GM21381 (cell line): Measurements from ENCODE around the gene GPANK1.

Source experiments
- ATAC-seq: cut with Tn5 transposase; IDR thresholded peaks from one replicate; pipeline ENCODE4 v1.9.1; 2021; ENCODE audit warnings: mild to moderate bottlenecking, moderate library complexity; ENCODE audit not compliant: unreplicated experiment

The GPANK1 gene

DNA sequence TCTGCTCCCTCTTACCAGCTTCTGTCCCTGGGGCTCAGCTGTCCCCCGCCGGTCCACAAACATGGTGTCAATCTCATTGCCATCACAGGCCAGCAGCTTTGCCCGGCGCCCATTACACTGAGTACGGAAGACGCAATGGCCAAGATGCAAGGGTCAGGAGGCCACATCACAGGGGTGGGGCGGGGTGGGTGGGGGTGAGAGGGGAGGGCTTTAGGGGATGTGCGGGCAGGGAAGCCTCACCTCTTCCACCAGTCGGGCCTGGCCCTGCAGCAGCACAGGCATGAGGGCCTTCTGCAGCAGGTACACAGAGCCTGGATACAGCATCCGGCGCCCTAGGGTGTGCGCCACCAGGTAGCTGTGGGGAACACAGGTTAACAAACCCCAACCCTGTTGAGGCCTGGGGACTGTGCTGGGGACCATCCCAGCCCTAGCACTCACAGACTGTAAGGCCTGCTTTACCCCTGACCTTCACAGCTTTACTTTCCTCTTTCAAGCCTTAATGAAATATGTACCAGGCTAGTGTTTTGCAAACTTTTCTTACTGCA, 26.8 kb upstream of the GPANK1 start:
- no peak for ATAC-seq

DNA sequence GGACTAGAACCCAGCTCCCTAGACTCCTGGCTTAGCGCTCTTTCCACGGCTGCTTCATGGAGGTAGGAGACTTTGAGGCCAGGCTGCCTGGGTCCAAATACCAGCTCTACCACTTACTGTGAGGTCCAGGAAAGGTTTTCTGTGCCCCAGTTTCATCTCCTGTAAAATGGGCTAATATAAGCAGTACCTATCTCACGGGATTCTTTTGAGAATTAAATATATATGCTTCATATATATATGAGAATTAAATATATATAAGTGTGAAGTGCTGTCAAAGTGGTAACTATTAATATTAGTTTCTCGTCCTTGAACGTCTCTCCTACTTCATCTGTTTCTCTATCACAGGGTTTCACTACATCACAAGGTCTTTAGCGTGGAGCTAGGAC, 26.3 kb upstream of the GPANK1 start:
- ATAC-seq, result no peak

DNA sequence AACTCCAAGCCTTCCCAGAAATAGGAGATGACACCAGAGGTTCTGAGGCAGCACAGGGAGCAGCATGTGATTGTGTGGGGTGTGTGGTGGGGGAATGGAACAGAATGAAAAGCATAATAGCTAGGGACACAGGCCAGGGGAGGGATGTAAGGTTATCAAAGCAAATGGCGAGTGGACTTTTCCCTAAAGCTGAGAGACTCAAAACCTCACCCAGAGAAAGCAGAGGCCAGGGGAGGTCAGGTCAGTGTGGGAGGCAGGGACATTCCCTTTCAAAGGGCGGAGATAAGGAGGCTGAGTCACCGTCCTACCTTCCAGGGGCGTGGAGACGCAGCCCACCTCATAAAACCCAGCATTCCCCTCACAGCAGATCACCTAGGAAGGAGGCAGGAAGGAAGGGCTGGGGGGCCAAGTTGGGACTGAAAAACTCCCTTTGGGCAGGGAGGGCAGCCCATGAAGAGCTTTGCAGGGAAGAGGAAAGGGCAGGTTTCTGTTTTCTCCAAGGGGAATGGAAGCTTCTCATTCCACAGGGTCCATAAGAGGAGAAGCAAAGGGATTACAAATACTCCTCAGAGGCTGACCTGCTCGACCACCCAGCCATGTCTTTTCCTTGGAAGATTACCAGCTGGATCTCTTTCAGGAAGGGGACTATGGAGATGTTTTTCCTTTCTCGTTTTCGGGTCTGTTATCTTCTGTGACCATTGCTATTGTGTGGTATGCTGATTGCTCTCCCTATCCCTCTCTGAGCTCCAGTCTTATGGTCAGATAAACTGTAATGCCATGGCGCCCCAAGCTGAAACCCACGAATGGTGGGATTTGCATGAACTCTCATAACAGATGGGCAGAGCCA, 25.7 kb upstream of the GPANK1 start:
- ATAC-seq, result no peak

DNA sequence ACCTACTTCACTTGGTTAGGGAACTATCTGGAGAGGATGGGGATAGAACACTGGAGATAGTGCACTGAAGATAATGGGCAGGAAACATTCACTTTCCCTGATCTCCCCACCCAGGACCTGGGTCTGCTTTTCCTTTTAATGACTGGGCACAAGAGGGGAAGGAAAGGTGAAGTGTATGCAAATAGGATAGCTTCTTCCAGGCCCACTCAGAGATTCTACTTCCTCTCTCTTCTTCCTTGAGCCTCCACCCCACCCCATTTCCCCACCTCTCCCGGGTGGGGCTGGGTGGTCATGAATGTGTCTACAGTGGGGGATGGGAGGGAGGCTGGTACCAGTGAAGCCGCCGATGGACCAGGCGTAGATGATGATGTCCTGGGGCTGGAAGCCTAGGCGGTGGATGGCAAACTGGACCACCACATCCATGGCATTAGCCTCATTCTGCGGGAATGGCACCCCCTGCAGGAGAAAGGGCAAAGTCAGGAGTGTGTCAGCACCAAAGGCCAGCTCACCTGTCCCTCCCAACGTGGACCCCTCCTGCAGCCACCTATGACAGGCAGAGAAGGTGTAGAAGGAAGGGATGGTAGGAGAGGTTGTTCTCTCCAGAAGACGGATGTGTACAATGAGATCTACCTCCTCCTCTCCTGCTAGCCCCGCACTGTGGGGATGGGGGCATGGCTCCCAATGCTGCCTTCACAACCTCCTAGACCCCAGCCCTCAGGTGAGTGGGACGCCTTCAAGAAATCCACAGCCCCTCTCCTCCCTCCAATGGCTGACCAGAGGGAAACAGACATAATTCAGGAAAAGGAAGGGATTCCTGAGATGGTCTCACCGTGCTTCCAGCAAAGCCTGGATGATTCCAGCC, 24.7 kb upstream of the GPANK1 start:
- ATAC-seq, result no peak

DNA sequence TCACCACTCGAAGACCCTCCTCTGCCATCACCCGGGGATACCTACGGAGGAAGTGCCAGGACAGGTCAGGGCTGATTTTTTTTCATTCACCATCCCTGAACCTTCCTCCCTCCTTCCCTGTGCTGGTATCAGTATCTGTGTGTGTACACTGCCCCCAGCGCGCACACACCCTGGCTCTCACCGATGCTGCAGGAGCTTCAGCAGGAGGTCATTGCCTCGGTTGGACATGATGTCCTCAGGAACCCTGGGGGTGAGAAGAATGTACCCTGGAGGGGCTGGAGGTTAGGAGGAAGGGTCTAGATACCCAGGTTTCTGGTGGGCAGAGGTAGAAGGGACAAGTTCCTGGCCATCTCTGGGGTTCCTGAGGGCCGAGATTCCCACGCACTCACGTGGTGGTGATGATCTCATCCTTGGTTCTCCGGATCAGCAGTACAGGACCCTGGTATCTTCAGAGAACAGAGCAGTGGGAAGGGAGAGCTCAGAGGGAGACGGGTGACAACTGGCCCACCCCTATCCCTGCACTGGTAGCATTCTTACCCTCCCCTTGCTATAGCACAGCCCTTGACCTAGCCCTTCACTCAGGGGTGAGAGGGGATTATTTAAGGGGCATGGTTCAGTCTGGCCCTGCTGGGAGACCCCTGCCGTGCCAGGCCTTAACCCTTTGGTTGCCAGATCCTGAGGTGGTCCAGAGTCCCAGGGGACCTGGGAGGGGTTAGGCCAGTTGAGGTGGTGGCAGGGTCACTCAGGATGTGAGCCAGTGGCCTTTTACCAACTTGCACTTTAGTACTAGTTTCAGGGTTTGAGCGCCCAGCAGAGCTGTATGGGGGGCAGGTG, 23.3 kb upstream of the GPANK1 start:
- ATAC-seq, result no peak

DNA sequence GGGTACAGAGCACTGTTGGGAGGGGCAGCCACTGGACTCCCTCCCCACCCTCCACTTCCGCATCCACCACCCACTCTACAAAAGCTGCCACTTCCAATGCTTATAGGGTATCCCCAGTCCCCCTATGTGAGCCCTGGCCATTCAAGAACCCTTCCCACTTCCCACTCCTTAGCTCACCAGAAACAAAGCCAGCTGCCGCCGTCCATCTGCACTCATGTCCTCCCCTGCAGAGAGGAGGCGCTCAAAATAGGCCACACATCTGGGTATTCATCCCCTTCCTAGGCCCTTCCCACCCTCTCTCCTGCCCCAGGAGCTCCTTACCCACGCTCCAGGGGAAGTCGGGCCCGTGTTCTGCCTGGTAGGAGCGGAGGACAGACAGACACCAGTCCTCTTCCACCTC, 22.5 kb upstream of the GPANK1 start:
- no peak for ATAC-seq

DNA sequence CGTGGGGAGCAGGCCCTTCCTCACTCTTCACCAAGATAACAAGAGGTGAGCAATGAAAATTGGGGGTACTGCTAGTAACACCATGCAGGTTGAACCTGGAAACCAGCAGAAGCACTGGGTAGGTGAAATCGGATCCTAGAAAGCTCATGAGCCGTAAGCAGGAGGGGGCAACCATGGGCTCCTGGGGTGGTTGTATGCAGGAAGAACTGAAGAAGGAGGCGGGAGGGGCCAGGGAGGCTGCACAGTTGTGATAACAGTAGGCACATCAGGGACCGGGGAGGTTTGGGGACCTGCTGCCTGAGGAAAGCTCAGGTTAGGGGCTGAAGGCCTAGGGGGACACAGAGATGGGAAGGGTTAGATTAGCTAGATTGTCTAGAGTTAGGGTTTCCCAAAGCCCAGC, 21.7 kb upstream of the GPANK1 start:
- no peak for ATAC-seq

DNA sequence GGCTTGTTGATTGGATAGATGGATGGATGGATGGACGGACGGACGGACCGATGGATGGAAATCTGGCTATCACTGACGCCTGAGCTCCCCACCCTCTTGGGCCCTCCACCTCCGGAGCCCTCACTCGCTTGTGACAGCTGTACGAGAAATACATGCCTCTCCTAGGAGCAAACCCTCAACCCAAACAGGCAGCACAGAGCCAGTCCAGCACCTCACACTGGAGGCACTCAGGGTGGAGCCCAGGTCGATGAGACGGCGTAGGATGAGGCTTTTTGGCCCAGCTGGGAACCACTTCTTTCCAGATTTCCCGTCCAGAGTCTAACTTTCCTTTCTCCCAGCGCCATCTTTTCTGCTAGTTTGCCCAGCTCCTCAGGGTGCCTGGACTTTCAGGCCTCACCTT, 18.8 kb upstream of the GPANK1 start:
- ATAC-seq, result no peak

DNA sequence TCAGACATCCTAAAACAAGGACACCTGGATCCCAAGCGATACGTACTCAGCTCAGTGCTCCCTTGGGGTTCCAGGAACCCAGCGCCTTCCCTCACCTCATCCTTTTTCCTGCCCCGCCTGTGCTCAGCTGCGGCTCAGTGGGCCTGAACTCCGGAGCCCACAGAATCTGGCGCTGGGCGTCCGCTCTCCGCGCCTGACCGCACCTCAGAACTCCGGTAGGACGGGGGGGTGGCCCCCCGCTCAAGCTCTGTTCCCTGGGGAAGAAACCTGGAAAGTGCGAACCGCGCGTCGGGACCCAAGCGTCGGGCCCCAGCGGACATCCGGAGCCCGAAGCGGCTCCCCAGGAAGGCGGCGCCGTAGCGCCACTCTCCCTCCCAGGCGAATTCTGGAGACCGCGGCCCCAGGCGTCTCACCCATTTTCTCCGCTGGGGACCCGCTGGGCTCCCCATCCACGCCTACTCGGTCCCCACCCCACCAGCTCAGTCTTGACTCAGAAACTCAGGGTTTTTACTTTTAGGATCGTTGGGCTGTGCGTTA, 16.4 kb upstream of the GPANK1 start:
- ATAC-seq, result no peak

DNA sequence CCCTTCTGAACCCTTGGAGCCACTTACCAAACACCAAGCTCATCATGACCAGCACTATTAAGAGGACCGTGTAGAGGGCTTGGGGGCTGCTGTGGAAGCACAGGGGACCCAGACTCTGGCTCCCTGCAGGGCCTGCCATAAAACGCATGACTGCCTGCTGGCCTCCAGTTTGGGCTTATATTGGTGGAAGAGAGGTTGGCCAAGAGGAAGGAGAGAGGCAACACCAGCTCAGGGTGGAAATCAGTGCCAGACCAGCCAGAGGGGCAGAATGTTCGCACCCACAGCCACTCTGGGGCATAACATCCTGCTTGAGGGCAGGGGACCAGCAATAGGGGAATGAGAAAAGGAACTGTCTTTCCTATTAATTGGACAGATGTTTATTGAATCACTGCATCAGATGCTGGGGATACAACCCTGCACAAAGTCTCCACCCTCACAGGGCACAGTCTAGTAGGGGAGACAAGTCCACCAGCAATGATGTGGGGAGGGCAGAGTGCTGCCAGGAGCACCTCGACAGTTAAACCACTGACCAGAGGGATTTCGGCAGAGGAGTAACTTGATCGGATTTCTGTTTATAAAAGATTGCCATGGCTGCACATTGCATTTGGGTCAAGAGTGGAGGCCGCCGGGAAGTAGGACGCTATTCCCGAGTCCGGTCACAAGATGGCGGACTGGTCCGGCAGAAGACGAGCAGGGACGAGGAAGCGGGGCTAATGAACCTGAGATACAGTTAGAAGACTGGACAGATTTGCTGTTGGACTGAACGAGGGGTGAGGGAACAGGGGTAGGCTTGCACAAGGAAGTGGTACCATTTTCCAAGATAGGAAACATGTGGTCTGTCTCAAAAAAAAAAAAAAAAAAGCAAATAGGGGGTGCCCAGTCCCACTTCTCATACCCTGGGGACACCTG, 15.7 kb upstream of the GPANK1 start, which contains the start of gene LY6G5C:
TSS of gene LY6G5C (minus strand) at position 842 of the 909 bp plus-strand sequence. CDS start at position 148, 694 bp downstream.
- ATAC-seq, result no peak

DNA sequence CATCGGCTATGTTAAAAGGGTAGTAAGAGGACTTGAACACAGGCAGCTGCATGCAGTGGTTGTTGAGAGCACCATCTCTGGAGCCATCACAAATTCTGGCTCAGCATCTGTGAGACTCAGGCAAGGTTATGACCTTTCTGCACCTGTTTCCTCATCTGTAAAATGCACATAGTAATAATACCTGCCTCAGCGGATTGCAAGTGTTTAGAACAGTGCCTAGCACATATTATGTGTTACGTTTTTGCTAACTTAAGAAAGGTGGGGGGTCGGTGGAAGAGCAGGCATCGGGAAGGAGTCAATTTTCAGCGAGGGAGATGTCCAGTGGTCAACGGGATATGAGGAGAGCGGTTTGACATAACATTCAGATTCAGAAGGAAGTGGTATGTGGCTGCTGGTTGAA, 13.2 kb upstream of the GPANK1 start:
- ATAC-seq, result no peak

DNA sequence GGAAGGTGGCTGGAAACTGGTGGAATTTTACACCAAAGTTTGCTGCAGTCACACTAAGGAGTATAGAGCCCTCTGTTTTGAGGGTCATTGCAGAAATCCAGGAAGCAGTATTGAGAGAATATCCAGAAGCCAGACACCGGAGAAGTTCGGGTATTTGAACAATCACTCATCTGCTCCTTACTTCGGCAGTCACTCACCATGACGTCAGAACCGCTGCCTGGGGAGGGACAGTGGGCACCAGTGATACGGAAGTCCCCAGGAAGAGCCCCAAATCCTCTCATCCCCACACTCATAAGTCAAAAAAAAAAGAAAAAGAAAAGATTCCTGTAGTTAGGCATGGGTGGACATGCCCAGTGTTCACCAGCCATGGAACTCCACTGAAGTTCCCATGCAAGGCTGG, 12.1 kb upstream of the GPANK1 start:
- no peak for ATAC-seq

DNA sequence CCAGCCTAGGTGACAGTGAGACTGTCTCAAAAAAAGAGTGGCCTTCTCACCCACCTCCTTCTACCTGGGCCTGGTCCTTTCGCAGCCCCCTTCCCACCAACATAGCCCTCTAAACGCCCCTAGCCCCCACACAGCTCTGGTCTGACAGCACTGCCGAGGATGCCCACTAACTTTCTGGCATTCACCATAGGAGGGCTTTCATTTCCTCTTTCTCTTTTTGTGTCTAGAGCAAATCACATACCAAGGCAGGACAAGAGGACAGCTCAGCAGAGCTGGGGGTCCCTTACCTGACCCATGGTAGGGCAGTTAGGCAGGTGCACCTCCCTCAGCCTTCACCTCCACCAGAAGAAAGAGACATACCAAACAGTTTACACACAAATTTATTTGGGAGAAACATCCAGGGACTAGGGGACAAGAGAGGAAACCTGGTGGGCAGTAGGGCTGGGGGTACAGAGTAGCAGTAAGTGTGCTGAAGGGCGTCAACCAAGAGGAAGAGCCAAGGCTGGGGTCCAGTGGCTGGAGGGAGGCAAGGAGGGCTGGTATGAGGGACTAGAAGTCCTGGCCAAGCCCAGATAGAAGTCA, 11.6 kb upstream of the GPANK1 start:
- no peak for ATAC-seq

DNA sequence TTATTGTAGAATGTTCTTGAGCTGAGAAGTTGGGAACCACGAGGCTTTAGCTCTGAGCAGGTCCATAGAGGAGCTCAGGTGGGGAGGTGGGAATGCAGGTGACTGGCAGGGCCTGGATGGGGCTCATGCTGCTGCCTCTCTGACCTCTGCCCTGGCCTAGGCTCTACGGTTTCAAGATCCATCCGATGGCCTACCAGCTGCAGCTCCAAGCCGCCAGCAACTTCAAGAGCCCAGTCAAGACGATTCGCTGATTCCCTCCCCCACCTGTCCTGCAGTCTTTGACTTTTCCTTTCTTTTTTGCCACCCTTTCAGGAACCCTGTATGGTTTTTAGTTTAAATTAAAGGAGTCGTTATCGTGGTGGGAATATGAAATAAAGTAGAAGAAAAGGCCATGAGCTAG, 4.9 kb upstream of the GPANK1 start, which contains the start of gene LY6G5B:
TSS of gene LY6G5B (plus strand) at position 301 of the 400 bp plus-strand sequence. CDS start 975 bp downstream, outside the sequence.
- ATAC-seq, result no peak

DNA sequence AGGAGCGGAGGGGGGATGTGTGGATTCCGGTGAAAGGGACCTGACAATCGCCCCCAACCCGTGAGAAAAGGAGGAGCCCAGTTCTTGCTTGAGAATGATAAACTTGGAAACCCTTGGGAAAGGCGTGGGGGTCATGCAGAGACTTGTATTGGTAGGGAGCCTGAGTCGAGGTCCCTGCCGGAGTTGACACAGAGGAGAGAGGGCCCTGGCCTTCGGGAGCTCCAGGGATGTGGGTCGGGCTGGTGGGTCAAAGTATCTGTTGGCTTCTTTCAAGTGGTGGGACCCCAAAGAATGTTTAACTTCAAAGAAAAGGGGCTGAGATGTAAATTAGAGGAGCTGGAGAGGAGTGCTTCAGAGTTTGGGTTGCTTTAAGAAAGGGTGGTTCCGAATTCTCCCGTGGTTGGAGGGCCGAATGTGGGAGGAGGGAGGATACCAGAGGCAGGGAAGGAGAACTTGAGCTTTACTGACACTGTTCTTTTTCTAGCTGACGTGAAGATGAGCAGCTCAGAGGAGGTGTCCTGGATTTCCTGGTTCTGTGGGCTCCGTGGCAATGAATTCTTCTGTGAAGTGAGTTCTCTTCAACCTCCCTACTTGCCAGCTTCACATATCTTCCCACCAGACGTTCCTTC, 1.7 kb upstream of the GPANK1 start:
- ATAC-seq, result no peak

DNA sequence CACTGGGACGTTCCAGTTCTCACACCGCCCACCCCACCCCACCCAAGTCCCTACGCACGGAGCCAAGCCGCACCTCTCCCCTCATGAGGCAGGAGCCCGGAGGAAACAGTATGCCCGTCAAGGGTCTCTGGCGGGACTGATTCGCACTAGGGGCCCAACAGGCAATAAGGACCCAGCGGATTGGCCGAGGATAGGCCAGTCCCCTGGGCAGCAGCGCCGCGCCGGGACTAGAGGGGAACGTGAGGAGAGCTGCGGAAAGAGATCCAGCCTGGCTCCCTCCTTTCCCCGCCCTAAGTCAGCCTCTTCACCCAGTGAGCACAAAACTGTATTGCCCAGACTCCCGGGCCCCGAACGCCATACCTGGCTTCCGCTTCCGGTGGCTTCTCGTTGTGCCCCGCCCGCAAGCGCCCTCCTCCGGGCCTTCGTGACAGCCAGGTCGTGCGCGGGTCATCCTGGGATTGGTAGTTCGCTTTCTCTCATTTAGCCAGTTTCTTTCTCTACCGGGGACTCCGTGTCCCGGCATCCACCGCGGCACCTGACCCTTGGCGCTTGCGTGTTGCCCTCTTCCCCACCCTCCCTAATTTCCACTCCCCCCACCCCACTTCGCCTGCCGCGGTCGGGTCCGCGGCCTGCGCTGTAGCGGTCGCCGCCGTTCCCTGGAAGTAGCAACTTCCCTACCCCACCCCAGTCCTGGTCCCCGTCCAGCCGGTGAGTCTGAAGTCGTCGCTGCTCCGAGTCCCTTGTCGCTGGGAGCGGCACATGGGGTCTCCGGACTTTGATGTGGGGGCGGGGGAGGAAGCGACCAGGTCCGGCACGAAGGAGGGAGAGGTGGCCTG, 922 bp upstream of the GPANK1 start, which contains the start of gene CSNK2B:
TSS of gene CSNK2B (plus strand) at position 580 of the 836 bp plus-strand sequence. CDS start 752 bp downstream, outside the sequence.
- peak; percentile 77 for ATAC-seq

DNA sequence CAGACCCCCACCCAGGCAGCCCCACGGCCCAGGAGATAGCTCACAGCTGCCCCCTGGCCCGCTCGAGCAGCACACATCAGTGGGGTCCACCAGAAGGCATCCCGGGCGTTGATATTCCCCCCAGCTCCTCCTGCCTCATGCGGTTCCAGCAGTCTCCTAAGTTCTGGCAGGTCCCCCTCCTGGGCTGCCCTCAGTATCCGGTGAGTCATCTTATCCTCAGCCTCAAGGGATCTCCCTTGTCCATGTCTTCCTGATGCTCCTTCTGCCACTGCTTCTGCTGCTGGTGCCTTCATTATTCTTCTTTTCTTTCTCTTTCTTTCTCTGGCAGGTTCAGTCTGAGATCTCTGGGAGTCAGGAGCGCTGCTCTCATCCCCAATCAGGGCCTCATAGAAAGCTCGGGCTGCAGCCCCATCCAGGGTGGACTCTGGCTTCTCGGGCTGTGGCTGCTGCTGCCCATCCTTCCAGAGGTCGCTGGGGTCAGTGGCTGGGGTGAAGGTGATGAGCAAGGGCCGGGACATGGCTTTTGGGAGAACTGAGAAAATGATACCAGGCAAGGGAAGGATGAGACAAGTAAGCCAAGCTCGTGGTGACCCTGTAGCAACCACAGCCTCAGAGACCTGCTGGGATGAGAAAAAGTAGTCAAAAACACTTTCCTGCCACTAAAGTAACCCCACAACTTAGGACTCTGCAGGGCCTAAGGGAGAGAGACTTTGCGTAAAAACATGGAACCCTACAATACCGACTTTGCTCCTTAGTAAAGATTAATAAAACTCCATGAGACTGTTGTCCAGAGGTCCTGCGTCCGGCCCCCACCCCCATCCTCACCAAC, 622 bp downstream of the GPANK1 start:
- ATAC-seq, result no peak
